ENCODE results near the gene APOBEC3F. TPM values are rescaled to one million over a fixed set of nuclear protein-coding genes. Genes with fewer than 3 reads are reported as not detected.
A peak's percentile ranks its signal among the peaks of the same experiment; 100 is the strongest.
"Not testable (repeated sequence)": the region's sequence is repeated elsewhere in the genome, so short reads cannot be mapped to it uniquely, and the experiment has no call there.

Gene APOBEC3F
- 10 to 100 TPM in 1 of 3 donors, 1 to 10 TPM in 2; 7.4 to 14.1 (median 8.8) TPM for total RNA-seq
- long read RNA-seq, donor 1, partial matches to known transcripts, result 0 of 4 reads
- long read RNA-seq, donor 1, other reads (novel, unspliced or antisense), result 2 of 4 reads
- long read RNA-seq, donor 2, partial matches to known transcripts, result 1 of 3 reads
- long read RNA-seq, donor 2, other reads (novel, unspliced or antisense), result 0 of 3 reads

DNA sequence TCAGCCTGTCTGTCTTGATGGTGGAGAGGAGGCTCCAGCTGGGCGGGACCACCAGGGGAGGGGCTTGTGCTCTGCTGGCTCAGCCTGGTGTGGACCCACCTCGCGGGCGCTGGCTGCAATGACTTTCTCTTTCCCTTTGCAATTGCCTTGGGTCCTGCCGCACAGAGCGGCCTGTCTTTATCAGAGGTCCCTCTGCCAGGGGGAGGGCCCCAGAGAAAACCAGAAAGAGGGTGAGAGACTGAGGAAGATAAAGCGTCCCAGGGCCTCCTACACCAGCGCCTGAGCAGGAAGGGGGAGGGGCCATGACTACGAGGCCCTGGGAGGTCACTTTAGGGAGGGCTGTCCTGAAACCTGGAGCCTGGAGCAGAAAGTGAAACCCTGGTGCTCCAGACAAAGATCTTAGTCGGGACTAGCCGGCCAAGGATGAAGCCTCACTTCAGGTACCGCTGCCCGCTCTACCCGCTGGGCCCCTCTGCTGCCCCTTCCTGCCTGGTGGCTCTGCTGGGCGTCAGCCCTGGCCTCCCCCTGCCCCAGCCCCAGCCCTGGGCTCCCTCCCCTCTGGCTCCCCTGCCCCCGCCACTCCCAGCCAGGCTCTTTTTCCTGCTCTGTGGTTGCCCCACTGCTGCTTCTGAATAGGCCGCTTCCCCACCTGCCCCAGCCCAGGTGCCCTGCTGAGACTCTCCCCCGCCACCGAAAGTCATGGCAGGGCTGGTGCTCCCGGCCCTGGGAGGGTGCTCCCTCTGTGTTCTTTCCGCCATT, at the start of gene APOBEC3F:
Gene APOBEC3F (plus strand): TSS at position 327 of the 759 bp plus-strand sequence. CDS start 97 bp downstream, at position 424.
- ATAC-seq (peak; percentile 95), DNase-seq (peak; percentile 71 to 76 (median 75))
- H3K36me3 ChIP-seq (ENCODE audit: low read depth); H3K4me1 ChIP-seq (ENCODE audit: low read depth); H3K9me3 ChIP-seq; intact Hi-C loops (cut with DNase I, micrococcal nuclease): not testable (repeated sequence)
- peak within 1 kb of the TSS; percentile 14 for H3K4me3 ChIP-seq

DNA sequence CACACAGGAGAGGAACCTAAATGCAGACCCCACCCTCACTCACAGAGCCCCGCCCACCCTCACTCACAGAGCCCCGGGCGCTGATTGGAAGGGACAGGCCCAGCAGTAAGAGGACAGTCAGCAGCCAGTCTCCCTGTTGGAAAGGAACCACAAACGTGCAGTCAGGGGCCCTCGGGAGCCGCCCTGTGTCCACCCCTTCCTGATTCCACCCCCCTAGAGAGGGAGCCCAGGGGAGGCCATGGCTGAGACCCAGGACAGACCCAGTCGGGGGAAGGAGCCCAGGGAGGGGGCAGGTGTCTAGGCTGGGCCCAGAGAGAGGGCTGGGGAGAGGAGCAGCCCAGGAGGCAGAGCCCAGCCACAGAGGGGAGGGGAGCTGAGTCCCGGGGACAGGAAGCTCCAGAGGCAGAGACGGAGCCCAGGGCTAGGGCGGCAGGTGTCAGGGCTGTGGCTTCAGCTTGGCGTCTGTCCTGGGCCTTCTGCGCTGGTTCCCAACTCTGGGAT, 47.7 kb upstream of the APOBEC3F start:
- intact Hi-C loops (cut with DNase I, micrococcal nuclease); H3K4me1 ChIP-seq (ENCODE audit: low read depth): not testable (repeated sequence)
- DNase-seq, result peak in 2 of 3 donors; percentile 53 to 59

DNA sequence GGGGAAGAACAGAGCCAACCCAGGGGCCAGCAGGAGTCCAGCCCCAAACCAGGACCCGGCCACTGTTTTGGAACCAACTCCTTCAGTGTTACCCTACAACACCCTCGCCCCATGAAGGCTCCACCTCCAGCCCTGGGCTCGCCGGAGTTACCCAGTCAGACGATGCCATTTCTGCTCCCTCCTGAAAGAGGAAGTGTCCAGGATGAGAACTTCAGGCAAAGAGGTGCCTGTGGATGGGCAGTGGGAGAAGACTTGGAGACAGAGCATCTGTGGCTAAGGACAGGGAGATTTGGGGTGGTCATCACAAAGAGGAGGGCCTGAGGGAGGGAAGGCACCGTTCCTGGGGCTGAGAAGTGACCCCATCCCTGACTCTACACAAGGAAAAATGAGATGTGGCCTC, 44.6 kb upstream of the APOBEC3F start:
- TF ChIP-seq, protein P1, sequence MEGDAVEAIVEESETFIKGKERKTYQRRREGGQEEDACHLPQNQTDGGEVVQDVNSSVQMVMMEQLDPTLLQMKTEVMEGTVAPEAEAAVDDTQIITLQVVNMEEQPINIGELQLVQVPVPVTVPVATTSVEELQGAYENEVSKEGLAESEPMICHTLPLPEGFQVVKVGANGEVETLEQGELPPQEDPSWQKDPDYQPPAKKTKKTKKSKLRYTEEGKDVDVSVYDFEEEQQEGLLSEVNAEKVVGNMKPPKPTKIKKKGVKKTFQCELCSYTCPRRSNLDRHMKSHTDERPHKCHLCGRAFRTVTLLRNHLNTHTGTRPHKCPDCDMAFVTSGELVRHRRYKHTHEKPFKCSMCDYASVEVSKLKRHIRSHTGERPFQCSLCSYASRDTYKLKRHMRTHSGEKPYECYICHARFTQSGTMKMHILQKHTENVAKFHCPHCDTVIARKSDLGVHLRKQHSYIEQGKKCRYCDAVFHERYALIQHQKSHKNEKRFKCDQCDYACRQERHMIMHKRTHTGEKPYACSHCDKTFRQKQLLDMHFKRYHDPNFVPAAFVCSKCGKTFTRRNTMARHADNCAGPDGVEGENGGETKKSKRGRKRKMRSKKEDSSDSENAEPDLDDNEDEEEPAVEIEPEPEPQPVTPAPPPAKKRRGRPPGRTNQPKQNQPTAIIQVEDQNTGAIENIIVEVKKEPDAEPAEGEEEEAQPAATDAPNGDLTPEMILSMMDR (IDR thresholded peaks at IDR 0.05), result no peak
- no peak overlapping the region for H3K4me3 ChIP-seq
- H3K36me3 ChIP-seq (ENCODE audit: low read depth), result no peaks in the 10 kb centered on the region
- intact Hi-C loops (cut with DNase I, micrococcal nuclease), result no loop called here
- ATAC-seq, result no peak
- no peaks in the 10 kb centered on the region for H3K4me1 ChIP-seq (ENCODE audit: low read depth)
- H3K9me3 ChIP-seq, result no peaks in the 10 kb centered on the region
- DNase-seq, result no peak

More for the DNA sequence above, 47.7 kb upstream of the APOBEC3F start:
- H3K36me3 ChIP-seq (ENCODE audit: low read depth); H3K9me3 ChIP-seq; H3K4me3 ChIP-seq: not testable (repeated sequence)
- peak; percentile 76 for ATAC-seq

DNA sequence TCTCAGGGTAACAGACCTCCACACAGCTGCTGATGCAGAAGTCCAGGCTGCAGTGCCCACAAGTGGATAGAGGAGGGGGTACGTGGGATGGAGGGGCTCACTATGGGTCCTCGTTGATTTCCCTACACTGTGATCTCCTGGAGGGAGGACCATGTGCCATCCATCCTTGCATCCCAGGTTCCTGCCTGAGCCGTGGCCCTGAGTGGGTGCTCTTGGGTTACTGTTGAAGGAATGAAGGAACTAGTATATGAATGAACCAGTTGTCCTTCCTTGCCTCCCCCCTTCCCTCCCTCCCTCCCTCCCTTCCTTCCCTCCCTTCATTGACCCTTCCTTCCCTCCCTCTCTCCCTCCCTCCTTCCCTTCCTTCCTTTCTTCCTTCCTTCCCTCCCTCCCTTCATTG, 43.1 kb upstream of the APOBEC3F start:
- ATAC-seq, result no peak
- intact Hi-C loops (cut with DNase I, micrococcal nuclease), result no loop called here
- no peaks in the 10 kb centered on the region for H3K4me1 ChIP-seq (ENCODE audit: low read depth)
- no peak for DNase-seq
- no peaks in the 10 kb centered on the region for H3K36me3 ChIP-seq (ENCODE audit: low read depth)
- H3K4me3 ChIP-seq, result no peak overlapping the region
- H3K9me3 ChIP-seq, result no peaks in the 10 kb centered on the region
- TF ChIP-seq, protein P1 (IDR thresholded peaks at IDR 0.05), result no peak

DNA sequence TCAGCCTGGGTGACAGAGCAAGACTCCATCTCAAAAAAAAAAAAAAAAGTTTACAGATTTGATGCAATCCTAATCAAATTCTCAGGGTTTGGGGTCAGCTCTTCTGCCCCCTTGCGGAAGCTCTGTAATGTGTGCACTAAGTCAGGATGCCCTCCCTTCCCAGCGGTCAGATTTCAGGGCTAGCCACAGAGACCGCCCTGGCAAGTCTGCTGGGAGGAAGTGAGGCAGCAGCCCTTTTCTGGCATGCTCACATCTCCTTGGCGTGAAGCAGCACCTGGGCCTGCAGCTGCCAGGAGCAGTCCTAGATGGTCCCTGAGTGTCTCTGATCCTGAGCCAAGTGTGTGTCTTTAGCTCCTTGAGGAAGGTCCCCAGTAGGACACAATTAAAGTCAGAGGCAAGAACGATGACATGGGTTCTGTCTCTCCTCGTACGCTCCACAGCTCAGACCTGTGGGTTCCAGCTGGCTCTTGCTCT, 37.5 kb upstream of the APOBEC3F start:
- TF ChIP-seq, protein P1 (IDR thresholded peaks at IDR 0.05), result peak; percentile 62
- no peaks in the 10 kb centered on the region for H3K9me3 ChIP-seq
- H3K4me1 ChIP-seq (ENCODE audit: low read depth), result peaks cover 4% of the 10 kb centered on the region
- DNase-seq, result peak; percentile 72 to 84 (median 73)
- H3K36me3 ChIP-seq (ENCODE audit: low read depth), result no peaks in the 10 kb centered on the region
- intact Hi-C loops (cut with DNase I, micrococcal nuclease), result loop anchor here (10.0 kb wide), 2 partner anchors 128 to 138 kb away; partner anchors contain the start of gene CBX6 (in 1 of the 2)
- H3K4me3 ChIP-seq, result no peak overlapping the region
- ATAC-seq, result peak; percentile 96

DNA sequence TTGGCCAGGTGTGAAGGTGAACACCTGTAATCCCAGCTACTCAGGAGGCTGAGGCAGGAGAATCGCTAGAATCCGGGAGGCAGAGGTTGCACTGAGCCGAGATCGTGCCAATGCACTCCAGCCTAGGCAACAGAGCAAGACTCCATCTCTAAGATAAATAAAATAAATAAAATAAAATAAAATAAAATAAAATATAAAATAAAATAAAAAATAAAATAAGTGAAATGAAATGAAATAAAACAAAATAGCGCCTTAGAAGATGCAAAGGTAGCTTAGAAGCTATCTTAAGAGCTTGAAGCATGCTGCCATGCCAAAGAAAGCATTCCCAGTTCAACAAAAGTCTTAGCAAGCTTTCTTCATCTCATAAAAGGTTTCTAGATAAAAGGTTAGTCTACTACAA, 33.5 kb upstream of the APOBEC3F start:
- intact Hi-C loops (cut with DNase I, micrococcal nuclease), result loop anchor here (5.0 to 10.0 kb wide), 3 partner anchors 115 to 142 kb away; partner anchors contain the start of gene CBX6 (in 1 of the 2)
- Histone ChIP-seq H3K4me3 (no peak overlapping the region), H3K4me1 (ENCODE audit: low read depth) (peaks cover 4% of the 10 kb centered on the region), H3K9me3 (no peaks in the 10 kb centered on the region), H3K36me3 (ENCODE audit: low read depth) (no peaks in the 10 kb centered on the region)
- TF ChIP-seq, protein P1 (IDR thresholded peaks at IDR 0.05), result no peak
- no peak for ATAC-seq
- no peak for DNase-seq

DNA sequence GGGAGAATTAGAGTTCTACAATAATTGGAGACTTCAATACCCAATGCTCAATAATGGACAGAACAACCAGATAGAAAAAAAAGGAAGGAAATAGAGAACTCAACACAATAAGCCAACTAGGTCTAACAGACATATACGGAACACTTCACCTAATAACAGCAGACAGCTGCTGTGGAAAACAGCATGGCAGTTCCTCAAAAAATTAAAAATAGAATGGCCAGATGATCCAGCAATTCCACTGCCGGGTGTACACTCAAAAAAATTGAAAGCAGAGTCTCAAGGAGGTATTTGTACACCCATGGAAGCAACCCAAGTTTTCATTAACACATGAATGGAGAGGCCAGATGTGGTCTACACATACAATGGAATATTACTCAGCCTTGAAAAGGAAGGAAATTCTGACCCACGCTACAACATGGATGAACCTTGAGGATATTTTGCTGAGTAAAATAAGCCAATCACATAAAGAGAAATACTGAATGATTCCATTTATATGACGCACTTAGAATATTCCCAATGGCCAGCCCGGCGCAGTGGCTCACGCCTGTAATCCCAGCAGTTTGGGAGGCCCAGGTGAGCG, 32.3 kb upstream of the APOBEC3F start:
- not testable (repeated sequence) for DNase-seq; H3K36me3 ChIP-seq (ENCODE audit: low read depth); H3K4me3 ChIP-seq; ATAC-seq; H3K4me1 ChIP-seq (ENCODE audit: low read depth); H3K9me3 ChIP-seq
- intact Hi-C loops (cut with DNase I, micrococcal nuclease), result loop anchor here (5.0 to 10.0 kb wide), 3 partner anchors 114 to 144 kb away; partner anchors contain the start of gene CBX6 (in 1 of the 2)
